ENCODE measurements around the gene CYP3A7. TPM values are rescaled to one million over a fixed set of nuclear protein-coding genes. Genes with fewer than 3 reads are reported as not detected.
"Not testable (repeated sequence)": the region's sequence is repeated elsewhere in the genome, so short reads cannot be mapped to it uniquely, and the experiment has no call there.

Gene CYP3A7
- total and polyA plus RNA-seq, 7 donors = not detected

DNA sequence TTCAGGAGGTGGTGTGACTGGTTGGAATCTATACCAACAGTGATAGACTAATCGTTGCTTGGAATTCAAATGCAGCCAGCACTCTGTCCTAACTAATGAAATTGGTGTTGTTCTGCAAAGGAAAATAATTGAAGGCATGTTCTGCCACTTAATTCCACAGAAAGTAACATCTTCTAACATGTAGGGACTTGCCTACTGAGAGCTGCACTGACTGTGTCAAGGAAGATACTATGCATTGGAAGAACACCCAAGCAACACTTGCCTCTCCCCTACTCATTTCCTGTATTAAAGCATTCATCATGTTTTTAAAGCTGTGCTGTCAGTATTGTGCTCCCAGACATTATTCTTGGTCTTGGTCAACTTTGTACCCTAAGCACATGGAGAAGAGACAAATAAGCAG is 2.7 kb upstream of the CYP3A7 start:
- Histone ChIP-seq H3K27ac (no peak overlapping the region), H3K9me3 (no peaks in the 10 kb centered on the region), H3K27me3 (ENCODE audit: insufficient read depth in 3 of 3, low read length in 2 of 3) (no peaks in the 10 kb centered on the region), H3K4me3 (no peak overlapping the region), H3K4me1 (peaks cover 16% of the 10 kb centered on the region), H3K36me3 (ENCODE audit: insufficient read depth in 1 of 2, low read depth in 1 of 2) (no peaks in the 10 kb centered on the region)
- DNase-seq = no peak
- 73 to 85% (median 79%) methylated on average over 1 of the region's 1 CpG for whole genome bisulfite sequencing, 3 donors
- no peak for ATAC-seq
- TF ChIP-seq, protein P1, sequence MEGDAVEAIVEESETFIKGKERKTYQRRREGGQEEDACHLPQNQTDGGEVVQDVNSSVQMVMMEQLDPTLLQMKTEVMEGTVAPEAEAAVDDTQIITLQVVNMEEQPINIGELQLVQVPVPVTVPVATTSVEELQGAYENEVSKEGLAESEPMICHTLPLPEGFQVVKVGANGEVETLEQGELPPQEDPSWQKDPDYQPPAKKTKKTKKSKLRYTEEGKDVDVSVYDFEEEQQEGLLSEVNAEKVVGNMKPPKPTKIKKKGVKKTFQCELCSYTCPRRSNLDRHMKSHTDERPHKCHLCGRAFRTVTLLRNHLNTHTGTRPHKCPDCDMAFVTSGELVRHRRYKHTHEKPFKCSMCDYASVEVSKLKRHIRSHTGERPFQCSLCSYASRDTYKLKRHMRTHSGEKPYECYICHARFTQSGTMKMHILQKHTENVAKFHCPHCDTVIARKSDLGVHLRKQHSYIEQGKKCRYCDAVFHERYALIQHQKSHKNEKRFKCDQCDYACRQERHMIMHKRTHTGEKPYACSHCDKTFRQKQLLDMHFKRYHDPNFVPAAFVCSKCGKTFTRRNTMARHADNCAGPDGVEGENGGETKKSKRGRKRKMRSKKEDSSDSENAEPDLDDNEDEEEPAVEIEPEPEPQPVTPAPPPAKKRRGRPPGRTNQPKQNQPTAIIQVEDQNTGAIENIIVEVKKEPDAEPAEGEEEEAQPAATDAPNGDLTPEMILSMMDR (IDR thresholded peaks at IDR 0.05) = no peak
- intact Hi-C loops (cut with DNase I) = no loop called here

DNA sequence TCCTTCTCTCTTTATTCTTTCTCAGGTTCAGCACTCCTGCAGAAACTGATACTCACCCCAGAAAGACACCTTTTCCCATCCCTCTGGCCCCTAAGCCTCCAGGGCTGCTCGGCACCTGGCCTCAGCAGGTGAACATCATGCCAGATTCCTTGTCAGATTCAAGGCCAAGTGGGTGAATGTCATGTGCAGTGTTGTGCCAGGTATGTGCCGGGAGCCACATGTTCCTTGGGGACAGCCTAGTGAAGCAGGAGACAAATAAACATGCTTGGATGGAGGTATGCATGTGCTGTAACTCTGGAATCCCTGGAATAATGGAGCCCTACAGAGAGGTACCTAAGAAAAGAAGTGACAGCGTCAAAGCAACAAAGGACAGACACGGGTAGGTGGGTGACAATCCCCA is 1.7 kb upstream of the CYP3A7 start:
- H3K9me3 ChIP-seq; intact Hi-C loops (cut with DNase I); H3K27ac ChIP-seq; ATAC-seq; H3K4me3 ChIP-seq; H3K36me3 ChIP-seq (ENCODE audit: insufficient read depth in 1 of 2, low read depth in 1 of 2); DNase-seq; H3K27me3 ChIP-seq (ENCODE audit: insufficient read depth in 3 of 3, low read length in 2 of 3): not testable (repeated sequence)
- H3K4me1 ChIP-seq = peaks cover 14% of the 10 kb centered on the region
- WGBS, 3 donors = 47 to 67% (median 65%) methylated on average over 4 of the region's 4 CpGs

DNA sequence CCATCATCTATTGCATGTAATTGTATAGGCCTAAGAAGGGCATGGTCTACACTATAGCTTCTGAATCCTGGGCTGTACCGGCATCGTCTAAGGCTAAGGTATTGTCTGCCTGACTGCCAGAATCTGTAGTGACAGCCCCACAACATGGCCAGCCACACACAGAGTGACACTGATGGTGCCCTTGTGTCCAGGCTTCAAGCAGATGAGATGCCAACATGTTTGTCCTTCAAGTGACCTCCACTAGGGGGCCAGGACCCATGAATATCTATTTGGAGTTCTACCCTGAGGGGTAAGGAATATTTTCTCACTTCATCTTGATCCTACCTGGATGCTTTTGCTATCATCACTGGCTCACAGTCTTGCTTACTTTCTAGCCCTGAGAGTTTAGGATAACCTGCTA is 1.5 kb downstream of the CYP3A7 start:
- intact Hi-C loops (cut with DNase I) = no loop called here
- 87 to 98% (median 91%) methylated on average over 2 of the region's 2 CpGs for WGBS, 3 donors
- Histone ChIP-seq H3K27ac (no peak overlapping the region), H3K9me3 (no peaks in the 10 kb centered on the region), H3K4me3 (no peak overlapping the region), H3K36me3 (ENCODE audit: insufficient read depth in 1 of 2, low read depth in 1 of 2) (no peaks in the 10 kb centered on the region), H3K4me1 (no peaks in the 10 kb centered on the region), H3K27me3 (ENCODE audit: insufficient read depth in 3 of 3, low read length in 2 of 3) (no peaks in the 10 kb centered on the region)
- TF ChIP-seq, protein P1 (IDR thresholded peaks at IDR 0.05) = no peak
- DNase-seq (no peak), ATAC-seq (no peak)

DNA sequence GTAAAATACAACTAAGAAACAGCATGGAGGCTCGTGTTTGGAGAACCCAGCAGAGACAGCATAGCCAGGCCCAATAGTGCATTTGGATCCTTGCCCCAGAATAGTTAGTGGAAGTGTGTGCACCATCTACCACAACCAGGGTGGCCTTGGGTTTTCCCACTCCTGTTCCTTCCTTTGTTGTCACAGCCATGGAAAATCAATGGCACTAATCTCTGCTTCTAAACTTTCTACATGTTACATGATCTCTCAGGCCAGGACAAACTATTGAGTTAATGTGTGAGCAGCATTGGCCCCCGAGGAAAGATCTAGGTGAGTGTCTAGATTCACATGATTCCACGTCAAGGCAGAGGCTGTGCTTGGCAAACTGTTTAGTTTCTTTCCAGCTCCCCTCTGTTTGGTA is 2.0 kb downstream of the CYP3A7 start:
- WGBS, 3 donors = 83 to 91% (median 86%) methylated on average over 3 of the region's 3 CpGs
- intact Hi-C loops (cut with DNase I) = no loop called here
- no peaks in the 10 kb centered on the region for H3K4me1 ChIP-seq

DNA sequence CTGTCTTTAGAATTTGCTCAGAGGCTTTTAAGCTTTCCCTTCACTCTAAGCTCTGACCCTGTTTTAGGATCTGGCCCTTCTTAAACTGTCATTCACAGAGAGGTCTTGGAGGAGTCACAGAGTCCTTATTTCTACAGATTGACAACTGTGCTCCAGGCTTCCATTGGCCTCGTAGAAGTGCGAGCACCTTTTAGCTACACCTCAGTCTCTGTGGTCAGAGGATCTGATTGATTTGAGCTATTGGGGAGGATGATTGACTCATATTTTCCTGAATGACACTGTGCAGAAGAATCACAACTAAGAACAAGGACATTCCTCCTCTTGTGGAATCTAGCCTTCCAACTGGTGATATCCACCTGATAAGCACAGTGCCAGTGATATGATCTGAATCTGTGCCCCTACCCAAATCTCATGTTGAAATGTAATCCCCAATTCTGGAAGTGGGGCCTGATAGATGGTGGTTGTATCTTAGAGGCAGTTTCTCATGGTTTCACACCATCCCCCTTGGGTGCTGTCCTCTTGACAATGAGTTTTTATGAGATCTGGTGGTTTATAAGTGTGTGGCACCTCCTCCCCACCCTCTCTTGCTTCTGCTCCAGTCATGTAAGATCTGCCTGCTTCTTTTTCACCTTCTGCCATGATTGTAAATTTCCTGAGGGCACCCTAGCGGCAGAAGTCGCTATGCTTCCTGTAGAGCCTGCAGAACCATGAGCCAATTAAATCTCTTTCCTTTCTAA is 3.2 kb downstream of the CYP3A7 start:
- no peak for ATAC-seq
- Histone ChIP-seq H3K36me3 (ENCODE audit: insufficient read depth in 1 of 2, low read depth in 1 of 2) (no peaks in the 10 kb centered on the region), H3K4me1 (no peaks in the 10 kb centered on the region), H3K27me3 (ENCODE audit: insufficient read depth in 3 of 3, low read length in 2 of 3) (no peaks in the 10 kb centered on the region), H3K9me3 (no peaks in the 10 kb centered on the region), H3K4me3 (no peak overlapping the region), H3K27ac (no peak overlapping the region)
- DNase-seq = no peak
- TF ChIP-seq, protein P1 (IDR thresholded peaks at IDR 0.05) = no peak
- intact Hi-C loops (cut with DNase I) = no loop called here
- WGBS, 3 donors = 95 to 97% (median 97%) methylated on average over 4 of the region's 4 CpGs

More for the DNA sequence above, 2.0 kb downstream of the CYP3A7 start:
- H3K27ac ChIP-seq = no peak overlapping the region
- no peak for DNase-seq
- no peak overlapping the region for H3K4me3 ChIP-seq
- no peaks in the 10 kb centered on the region for H3K9me3 ChIP-seq
- H3K36me3 ChIP-seq (ENCODE audit: insufficient read depth in 1 of 2, low read depth in 1 of 2) = no peaks in the 10 kb centered on the region
- no peaks in the 10 kb centered on the region for H3K27me3 ChIP-seq (ENCODE audit: insufficient read depth in 3 of 3, low read length in 2 of 3)
- TF ChIP-seq, protein P1 (IDR thresholded peaks at IDR 0.05) = no peak
- no peak for ATAC-seq

Measured in psoas muscle (tissue), 8 donors.